ENCODE results near the gene FSTL5. TPM values are rescaled to one million over a fixed set of nuclear protein-coding genes. Genes with fewer than 3 reads are reported as not detected.

The FSTL5 gene
- total and polyA plus RNA-seq, 2 experiments from 2014 or later: 0.06 to 0.49 TPM

- no peaks in the 10 kb centered on the region for H3K4me1 ChIP-seq (ENCODE audit: insufficient read depth)
- no peak for ATAC-seq
- no peaks in the 10 kb centered on the region for H3K9me2 ChIP-seq (ENCODE audit: insufficient read depth)
- no peaks in the 10 kb centered on the region for H3K36me3 ChIP-seq (ENCODE audit: insufficient read depth)
- Mint-ChIP-seq H3K4me1 (no peaks in the 10 kb centered on the region), H3K9me3 (no peaks in the 10 kb centered on the region), H3K36me3 (ENCODE audit: low read depth) (no peaks in the 10 kb centered on the region), H3K27ac (no peak overlapping the region), H3K4me3 (no peak overlapping the region), H3K27me3 (ENCODE audit: insufficient read depth, low read depth, poor library complexity) (no peaks in the 10 kb centered on the region)
- H3F3A ChIP-seq (replicated peaks; ENCODE audit: low read depth): no peaks in the 10 kb centered on the region
- H4K20me1 ChIP-seq (replicated peaks; ENCODE audit: insufficient read depth): no peaks in the 10 kb centered on the region
- no peaks in the 10 kb centered on the region for H3K27me3 ChIP-seq (ENCODE audit: insufficient read depth)
- H2AFZ ChIP-seq: no peak overlapping the region
- H3K79me2 ChIP-seq (replicated peaks; ENCODE audit: insufficient read depth): no peaks in the 10 kb centered on the region
- no peak for DNase-seq (ENCODE audit: low spot score)
- H3K4me3 ChIP-seq: no peak overlapping the region
- no peak overlapping the region for H3K4me2 ChIP-seq
- TF ChIP-seq STAT1 (IDR thresholded peaks at IDR 0.05; ENCODE audit: unreplicated experiment) (no peak), EZH2 (IDR thresholded peaks at IDR 0.05; ENCODE audit: low read depth, unreplicated experiment) (no peak), ZNF331 (CRISPR knock-in tag; IDR thresholded peaks at IDR 0.05; ENCODE audit: low read depth) (no peak), JUNB (IDR thresholded peaks at IDR 0.05; ENCODE audit: unreplicated experiment) (no peak), CTCF (conservative IDR thresholded peaks at IDR 0.05; ENCODE audit: low read depth in 2 of 2) (no peak), EZH2phosphoT487 (IDR thresholded peaks at IDR 0.05; ENCODE audit: unreplicated experiment) (no peak), NANOG (IDR thresholded peaks at IDR 0.05; ENCODE audit: borderline replicate concordance) (no peak), ETS1 (IDR thresholded peaks at IDR 0.05) (no peak), ZNF114 (CRISPR knock-in tag; IDR thresholded peaks at IDR 0.05) (no peak), CREB1 (CRISPR knock-in tag; IDR thresholded peaks at IDR 0.05; ENCODE audit: low read depth) (no peak), POLR2AphosphoS5 (IDR thresholded peaks at IDR 0.05; ENCODE audit: low read depth) (no peak)
- TF ChIP-seq, protein P1, sequence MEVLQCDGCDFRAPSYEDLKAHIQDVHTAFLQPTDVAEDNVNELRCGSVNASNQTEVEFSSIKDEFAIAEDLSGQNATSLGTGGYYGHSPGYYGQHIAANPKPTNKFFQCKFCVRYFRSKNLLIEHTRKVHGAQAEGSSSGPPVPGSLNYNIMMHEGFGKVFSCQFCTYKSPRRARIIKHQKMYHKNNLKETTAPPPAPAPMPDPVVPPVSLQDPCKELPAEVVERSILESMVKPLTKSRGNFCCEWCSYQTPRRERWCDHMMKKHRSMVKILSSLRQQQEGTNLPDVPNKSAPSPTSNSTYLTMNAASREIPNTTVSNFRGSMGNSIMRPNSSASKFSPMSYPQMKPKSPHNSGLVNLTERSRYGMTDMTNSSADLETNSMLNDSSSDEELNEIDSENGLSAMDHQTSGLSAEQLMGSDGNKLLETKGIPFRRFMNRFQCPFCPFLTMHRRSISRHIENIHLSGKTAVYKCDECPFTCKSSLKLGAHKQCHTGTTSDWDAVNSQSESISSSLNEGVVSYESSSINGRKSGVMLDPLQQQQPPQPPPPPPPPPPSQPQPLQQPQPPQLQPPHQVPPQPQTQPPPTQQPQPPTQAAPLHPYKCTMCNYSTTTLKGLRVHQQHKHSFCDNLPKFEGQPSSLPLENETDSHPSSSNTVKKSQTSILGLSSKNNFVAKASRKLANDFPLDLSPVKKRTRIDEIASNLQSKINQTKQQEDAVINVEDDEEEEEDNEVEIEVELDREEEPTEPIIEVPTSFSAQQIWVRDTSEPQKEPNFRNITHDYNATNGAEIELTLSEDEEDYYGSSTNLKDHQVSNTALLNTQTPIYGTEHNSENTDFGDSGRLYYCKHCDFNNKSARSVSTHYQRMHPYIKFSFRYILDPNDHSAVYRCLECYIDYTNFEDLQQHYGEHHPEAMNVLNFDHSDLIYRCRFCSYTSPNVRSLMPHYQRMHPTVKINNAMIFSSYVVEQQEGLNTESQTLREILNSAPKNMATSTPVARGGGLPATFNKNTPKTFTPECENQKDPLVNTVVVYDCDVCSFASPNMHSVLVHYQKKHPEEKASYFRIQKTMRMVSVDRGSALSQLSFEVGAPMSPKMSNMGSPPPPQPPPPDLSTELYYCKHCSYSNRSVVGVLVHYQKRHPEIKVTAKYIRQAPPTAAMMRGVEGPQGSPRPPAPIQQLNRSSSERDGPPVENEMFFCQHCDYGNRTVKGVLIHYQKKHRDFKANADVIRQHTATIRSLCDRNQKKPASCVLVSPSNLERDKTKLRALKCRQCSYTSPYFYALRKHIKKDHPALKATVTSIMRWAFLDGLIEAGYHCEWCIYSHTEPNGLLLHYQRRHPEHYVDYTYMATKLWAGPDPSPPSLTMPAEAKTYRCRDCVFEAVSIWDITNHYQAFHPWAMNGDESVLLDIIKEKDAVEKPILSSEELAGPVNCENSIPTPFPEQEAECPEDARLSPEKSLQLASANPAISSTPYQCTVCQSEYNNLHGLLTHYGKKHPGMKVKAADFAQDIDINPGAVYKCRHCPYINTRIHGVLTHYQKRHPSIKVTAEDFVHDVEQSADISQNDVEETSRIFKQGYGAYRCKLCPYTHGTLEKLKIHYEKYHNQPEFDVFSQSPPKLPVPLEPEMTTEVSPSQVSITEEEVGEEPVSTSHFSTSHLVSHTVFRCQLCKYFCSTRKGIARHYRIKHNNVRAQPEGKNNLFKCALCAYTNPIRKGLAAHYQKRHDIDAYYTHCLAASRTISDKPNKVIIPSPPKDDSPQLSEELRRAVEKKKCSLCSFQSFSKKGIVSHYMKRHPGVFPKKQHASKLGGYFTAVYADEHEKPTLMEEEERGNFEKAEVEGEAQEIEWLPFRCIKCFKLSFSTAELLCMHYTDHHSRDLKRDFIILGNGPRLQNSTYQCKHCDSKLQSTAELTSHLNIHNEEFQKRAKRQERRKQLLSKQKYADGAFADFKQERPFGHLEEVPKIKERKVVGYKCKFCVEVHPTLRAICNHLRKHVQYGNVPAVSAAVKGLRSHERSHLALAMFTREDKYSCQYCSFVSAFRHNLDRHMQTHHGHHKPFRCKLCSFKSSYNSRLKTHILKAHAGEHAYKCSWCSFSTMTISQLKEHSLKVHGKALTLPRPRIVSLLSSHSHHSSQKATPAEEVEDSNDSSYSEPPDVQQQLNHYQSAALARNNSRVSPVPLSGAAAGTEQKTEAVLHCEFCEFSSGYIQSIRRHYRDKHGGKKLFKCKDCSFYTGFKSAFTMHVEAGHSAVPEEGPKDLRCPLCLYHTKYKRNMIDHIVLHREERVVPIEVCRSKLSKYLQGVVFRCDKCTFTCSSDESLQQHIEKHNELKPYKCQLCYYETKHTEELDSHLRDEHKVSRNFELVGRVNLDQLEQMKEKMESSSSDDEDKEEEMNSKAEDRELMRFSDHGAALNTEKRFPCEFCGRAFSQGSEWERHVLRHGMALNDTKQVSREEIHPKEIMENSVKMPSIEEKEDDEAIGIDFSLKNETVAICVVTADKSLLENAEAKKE (CRISPR knock-in tag; IDR thresholded peaks at IDR 0.05): no peak
- TF ChIP-seq, protein P2, sequence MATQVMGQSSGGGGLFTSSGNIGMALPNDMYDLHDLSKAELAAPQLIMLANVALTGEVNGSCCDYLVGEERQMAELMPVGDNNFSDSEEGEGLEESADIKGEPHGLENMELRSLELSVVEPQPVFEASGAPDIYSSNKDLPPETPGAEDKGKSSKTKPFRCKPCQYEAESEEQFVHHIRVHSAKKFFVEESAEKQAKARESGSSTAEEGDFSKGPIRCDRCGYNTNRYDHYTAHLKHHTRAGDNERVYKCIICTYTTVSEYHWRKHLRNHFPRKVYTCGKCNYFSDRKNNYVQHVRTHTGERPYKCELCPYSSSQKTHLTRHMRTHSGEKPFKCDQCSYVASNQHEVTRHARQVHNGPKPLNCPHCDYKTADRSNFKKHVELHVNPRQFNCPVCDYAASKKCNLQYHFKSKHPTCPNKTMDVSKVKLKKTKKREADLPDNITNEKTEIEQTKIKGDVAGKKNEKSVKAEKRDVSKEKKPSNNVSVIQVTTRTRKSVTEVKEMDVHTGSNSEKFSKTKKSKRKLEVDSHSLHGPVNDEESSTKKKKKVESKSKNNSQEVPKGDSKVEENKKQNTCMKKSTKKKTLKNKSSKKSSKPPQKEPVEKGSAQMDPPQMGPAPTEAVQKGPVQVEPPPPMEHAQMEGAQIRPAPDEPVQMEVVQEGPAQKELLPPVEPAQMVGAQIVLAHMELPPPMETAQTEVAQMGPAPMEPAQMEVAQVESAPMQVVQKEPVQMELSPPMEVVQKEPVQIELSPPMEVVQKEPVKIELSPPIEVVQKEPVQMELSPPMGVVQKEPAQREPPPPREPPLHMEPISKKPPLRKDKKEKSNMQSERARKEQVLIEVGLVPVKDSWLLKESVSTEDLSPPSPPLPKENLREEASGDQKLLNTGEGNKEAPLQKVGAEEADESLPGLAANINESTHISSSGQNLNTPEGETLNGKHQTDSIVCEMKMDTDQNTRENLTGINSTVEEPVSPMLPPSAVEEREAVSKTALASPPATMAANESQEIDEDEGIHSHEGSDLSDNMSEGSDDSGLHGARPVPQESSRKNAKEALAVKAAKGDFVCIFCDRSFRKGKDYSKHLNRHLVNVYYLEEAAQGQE (IDR thresholded peaks at IDR 0.05; ENCODE audit: unreplicated experiment): no peak
- no peak overlapping the region for H3K27ac ChIP-seq (ENCODE audit: low read depth)
Observed at GRCh38 chr4:161656594-161656993, 507.2 kb downstream of the FSTL5 start.
